Breast epithelium (tissue), 4 donors: Measurements from ENCODE around the gene C3orf80. TPM values are rescaled to one million over a fixed set of nuclear protein-coding genes. Genes with fewer than 3 reads are reported as not detected.

Experiments
- DNase-seq, 2 donors: peaks; one replicate each; pipeline ENCODE4 v3.0.0-alpha.2; 2019; ENCODE audit warnings: low spot score in 2 of 2
- H3K27ac ChIP-seq, 2 donors: fragments of 200-600 bp; sonication (generic) in 1 of 2; one replicate each; pipeline ENCODE4 v1.5.1; 2016 to 2019; ENCODE audit warnings: mild to moderate bottlenecking in 1 of 2
- H3K27me3 ChIP-seq, 2 donors: fragments of 200-600 bp; sonication (generic) in 1 of 2; one replicate each; pipeline versions ENCODE4 v1.5.1 to v1.6.0; 2017 to 2019; ENCODE audit warnings: control low read depth in 1 of 2, mild to moderate bottlenecking in 1 of 2
- H3K36me3 ChIP-seq: fragments of 200-600 bp; one replicate; pipeline ENCODE4 v1.5.1; 2019
- H3K4me1 ChIP-seq, 2 donors: fragments of 200-600 bp; sonication (generic); one replicate each; pipeline ENCODE4 v1.5.1; 2016 to 2019; ENCODE audit warnings: control low read depth in 1 of 2
- H3K4me3 ChIP-seq, 3 donors: fragments of 200-600 bp; sonication (generic); 1 replicate in 2 of 3; 2 replicates in 1 of 3; pipeline ENCODE4 v1.5.1; 2016 to 2019; ENCODE audit warnings: mild to moderate bottlenecking in 3 of 3, moderate library complexity in 2 of 3
- H3K9me3 ChIP-seq, 2 donors: fragments of 200-600 bp; sonication (generic) in 1 of 2; one replicate each; pipeline ENCODE4 v1.5.1; 2016 to 2019; ENCODE audit warnings: control low read depth in 1 of 2
- POLR2A ChIP-seq: fragments of 450-650 bp; IDR thresholded peaks from one replicate; pipeline ENCODE4 v1.6.1; 2016; ENCODE audit warnings: antibody characterized with exemption, mild to moderate bottlenecking, moderate library complexity
- POLR2AphosphoS5 ChIP-seq, 3 donors: sonication (generic); formaldehyde crosslinking; IDR thresholded peaks; one replicate each; pipeline ENCODE4 v1.6.1; 2017; ENCODE audit warnings: antibody characterized with exemption in 3 of 3
- intact Hi-C: fragments of 100-400 bp; cut with DNase I; formaldehyde crosslinking; loops from one replicate; pipeline ENCODE4 v1.15.1; 2023; ENCODE audit warnings: low total_unique reads
- total RNA-seq, 3 donors: library from RNA; depleted of rRNA; stranded (reverse); fragments of >200 nt; gene quantifications; one replicate each; pipeline ENCODE4 v1.1.0, GENCODE V29; 2016
- TF ChIP-seq, protein P1 (sequence below), 3 donors: fragments of 450-650 bp; IDR thresholded peaks; one replicate each; pipeline ENCODE4 v1.5.1; 2016 to 2017; ENCODE audit warnings: antibody characterized with exemption in 3 of 3, mild to moderate bottlenecking in 3 of 3, moderate library complexity in 3 of 3

C3orf80 gene
- total RNA-seq, 3 donors from 2014 or later: 0.15 to 0.16 TPM; not detected in 1

DNA sequence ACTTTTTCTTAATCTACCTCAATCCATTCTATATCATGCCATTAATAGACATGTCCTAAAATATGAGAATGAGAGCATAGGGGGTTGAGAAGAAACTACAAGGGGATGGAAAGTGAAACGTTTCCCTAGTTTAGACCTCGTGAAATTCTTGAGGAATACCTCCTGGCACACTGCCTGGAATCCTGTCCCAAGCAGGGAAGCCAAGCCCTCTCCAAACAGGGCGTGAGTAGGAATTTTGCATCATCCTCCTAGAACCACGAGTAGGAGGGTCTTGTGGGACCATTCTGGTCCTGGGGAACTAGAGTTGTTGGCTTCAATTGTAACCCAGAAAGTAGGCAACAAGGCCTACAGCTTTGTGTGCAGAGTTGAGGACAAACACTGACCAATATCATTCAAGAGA, 19.6 kb upstream of the C3orf80 start:
- intact Hi-C loops: no loop called here
- Histone ChIP-seq H3K4me3 (no peak overlapping the region), H3K9me3 (no peaks in the 10 kb centered on the region), H3K36me3 (no peaks in the 10 kb centered on the region), H3K27ac (no peak overlapping the region), H3K27me3 (no peaks in the 10 kb centered on the region), H3K4me1 (no peaks in the 10 kb centered on the region)
- no peak for DNase-seq
- TF ChIP-seq POLR2A: no peak
- no peak for TF ChIP-seq POLR2AphosphoS5 (IDR thresholded peaks at IDR 0.05)
- TF ChIP-seq, protein P1, sequence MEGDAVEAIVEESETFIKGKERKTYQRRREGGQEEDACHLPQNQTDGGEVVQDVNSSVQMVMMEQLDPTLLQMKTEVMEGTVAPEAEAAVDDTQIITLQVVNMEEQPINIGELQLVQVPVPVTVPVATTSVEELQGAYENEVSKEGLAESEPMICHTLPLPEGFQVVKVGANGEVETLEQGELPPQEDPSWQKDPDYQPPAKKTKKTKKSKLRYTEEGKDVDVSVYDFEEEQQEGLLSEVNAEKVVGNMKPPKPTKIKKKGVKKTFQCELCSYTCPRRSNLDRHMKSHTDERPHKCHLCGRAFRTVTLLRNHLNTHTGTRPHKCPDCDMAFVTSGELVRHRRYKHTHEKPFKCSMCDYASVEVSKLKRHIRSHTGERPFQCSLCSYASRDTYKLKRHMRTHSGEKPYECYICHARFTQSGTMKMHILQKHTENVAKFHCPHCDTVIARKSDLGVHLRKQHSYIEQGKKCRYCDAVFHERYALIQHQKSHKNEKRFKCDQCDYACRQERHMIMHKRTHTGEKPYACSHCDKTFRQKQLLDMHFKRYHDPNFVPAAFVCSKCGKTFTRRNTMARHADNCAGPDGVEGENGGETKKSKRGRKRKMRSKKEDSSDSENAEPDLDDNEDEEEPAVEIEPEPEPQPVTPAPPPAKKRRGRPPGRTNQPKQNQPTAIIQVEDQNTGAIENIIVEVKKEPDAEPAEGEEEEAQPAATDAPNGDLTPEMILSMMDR (IDR thresholded peaks at IDR 0.05): no peak

DNA sequence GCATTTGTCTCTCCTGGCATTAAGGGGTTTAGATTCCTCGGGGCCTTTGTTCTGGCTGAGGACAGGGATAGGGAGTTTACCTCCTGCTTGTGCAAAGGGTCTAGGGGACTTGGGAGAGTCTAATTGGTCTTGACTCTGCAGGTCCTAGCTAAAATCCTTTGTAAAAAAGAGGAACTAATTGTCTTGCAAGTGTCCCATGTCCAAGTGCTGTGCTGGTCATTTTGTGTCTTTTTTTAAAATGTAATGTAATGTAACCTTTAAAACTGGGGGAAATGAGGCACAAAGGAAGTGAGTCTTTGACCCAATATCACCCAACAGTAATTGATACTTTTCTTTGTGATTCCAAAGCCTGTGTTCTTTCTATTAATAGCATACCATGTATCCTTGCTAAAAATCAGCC, 14.9 kb upstream of the C3orf80 start:
- Histone ChIP-seq H3K4me1 (no peaks in the 10 kb centered on the region), H3K9me3 (no peaks in the 10 kb centered on the region), H3K27ac (no peak overlapping the region), H3K4me3 (no peak overlapping the region), H3K36me3 (no peaks in the 10 kb centered on the region), H3K27me3 (no peaks in the 10 kb centered on the region)
- no peak for DNase-seq
- no peak for TF ChIP-seq POLR2A
- no peak for TF ChIP-seq POLR2AphosphoS5 (IDR thresholded peaks at IDR 0.05)
- TF ChIP-seq, protein P1 (IDR thresholded peaks at IDR 0.05): no peak
- intact Hi-C loops: no loop called here

DNA sequence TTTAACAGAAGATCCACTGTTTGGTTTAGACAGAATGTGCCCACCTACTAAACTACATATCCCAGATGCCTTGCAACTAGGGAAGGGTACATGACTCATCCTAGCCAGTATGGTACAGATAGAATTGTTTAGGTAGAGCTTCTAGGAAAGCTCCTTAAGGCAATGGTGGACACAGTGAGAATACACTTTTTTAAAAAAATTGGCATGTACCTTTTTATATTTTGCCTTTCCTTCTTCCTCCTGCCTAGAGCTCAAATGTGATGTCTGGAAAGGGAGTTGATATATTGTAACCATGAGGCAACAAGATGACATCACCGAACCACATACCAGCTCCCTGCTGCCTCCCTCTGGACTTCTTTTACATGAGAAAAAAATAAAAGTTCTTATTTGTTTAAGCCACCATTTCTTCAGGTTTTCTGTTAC, 14.4 kb upstream of the C3orf80 start:
- no peaks in the 10 kb centered on the region for H3K36me3 ChIP-seq
- H3K27me3 ChIP-seq: no peaks in the 10 kb centered on the region
- H3K4me3 ChIP-seq: no peak overlapping the region
- H3K27ac ChIP-seq: no peak overlapping the region
- H3K4me1 ChIP-seq: no peaks in the 10 kb centered on the region
- TF ChIP-seq POLR2AphosphoS5 (IDR thresholded peaks at IDR 0.05) (no peak), POLR2A (no peak)
- TF ChIP-seq, protein P1 (IDR thresholded peaks at IDR 0.05): no peak
- intact Hi-C loops: no loop called here
- DNase-seq: no peak
- H3K9me3 ChIP-seq: no peaks in the 10 kb centered on the region

DNA sequence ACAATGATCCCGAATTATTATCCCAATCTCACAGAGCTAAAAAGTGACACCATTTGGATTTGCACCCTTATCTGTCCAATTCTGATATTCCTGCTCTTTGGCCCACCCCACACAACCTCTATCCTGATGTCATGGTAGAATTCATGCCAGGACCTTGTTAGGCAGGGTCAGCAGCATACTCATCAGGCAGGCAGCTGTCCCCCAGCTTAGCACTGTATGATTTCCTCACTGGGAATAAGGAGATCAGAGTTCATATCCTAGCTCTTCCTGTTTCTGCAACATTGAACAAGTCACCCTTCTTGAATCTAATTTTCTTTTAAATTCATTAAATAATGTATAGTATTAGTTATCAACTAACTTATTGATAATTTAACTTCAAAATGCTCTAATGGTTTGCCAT, 12.0 kb upstream of the C3orf80 start:
- Histone ChIP-seq H3K4me3 (no peak overlapping the region), H3K36me3 (no peaks in the 10 kb centered on the region), H3K9me3 (no peaks in the 10 kb centered on the region), H3K4me1 (no peaks in the 10 kb centered on the region), H3K27me3 (no peaks in the 10 kb centered on the region), H3K27ac (no peak overlapping the region)
- TF ChIP-seq, protein P1 (IDR thresholded peaks at IDR 0.05): no peak
- TF ChIP-seq POLR2AphosphoS5 (IDR thresholded peaks at IDR 0.05) (no peak), POLR2A (no peak)
- no peak for DNase-seq
- intact Hi-C loops: no loop called here

DNA sequence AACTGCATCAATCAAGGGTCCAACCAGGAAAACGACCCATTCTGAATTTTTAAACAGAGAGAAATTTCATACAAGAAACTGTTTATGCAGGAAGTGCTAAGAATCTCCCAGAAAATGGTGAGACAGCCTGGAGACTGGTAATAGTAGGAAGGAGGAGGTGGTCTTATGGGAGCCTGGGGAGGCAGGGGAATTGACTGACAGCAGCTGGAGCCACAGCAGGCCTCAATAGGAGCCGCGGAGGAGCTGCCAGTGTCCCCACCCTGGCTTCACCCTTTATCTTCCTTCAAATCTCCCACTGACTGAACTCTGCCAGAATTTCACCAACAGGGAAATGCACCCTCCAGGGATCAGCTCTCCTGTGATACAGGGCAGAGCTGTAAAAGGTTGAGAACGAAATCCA, 7.5 kb upstream of the C3orf80 start:
- Histone ChIP-seq H3K27me3 (no peaks in the 10 kb centered on the region), H3K36me3 (no peaks in the 10 kb centered on the region), H3K9me3 (no peaks in the 10 kb centered on the region), H3K27ac (no peak overlapping the region), H3K4me3 (no peak overlapping the region), H3K4me1 (no peaks in the 10 kb centered on the region)
- intact Hi-C loops: no loop called here
- no peak for DNase-seq
- no peak for TF ChIP-seq POLR2AphosphoS5 (IDR thresholded peaks at IDR 0.05)
- no peak for TF ChIP-seq POLR2A
- TF ChIP-seq, protein P1 (IDR thresholded peaks at IDR 0.05): no peak
